ENCODE measurements around the gene NAT8.

- TF ChIP-seq MXI1 (IDR thresholded peaks at IDR 0.05; ENCODE audit: low read depth, low read length) (no peak), CHD2 (IDR thresholded peaks at IDR 0.05; ENCODE audit: low read length, partially characterized antibody) (no peak), ZBTB33 (IDR thresholded peaks at IDR 0.05; ENCODE audit: borderline replicate concordance, low read depth) (no peak)
- TF ChIP-seq, protein P1, sequence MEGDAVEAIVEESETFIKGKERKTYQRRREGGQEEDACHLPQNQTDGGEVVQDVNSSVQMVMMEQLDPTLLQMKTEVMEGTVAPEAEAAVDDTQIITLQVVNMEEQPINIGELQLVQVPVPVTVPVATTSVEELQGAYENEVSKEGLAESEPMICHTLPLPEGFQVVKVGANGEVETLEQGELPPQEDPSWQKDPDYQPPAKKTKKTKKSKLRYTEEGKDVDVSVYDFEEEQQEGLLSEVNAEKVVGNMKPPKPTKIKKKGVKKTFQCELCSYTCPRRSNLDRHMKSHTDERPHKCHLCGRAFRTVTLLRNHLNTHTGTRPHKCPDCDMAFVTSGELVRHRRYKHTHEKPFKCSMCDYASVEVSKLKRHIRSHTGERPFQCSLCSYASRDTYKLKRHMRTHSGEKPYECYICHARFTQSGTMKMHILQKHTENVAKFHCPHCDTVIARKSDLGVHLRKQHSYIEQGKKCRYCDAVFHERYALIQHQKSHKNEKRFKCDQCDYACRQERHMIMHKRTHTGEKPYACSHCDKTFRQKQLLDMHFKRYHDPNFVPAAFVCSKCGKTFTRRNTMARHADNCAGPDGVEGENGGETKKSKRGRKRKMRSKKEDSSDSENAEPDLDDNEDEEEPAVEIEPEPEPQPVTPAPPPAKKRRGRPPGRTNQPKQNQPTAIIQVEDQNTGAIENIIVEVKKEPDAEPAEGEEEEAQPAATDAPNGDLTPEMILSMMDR (IDR thresholded peaks at IDR 0.05), result no peak
These were observed 10.1 kb upstream of the NAT8 start for GRCh38 chr2:73652348-73652747.
